ENCODE measurements around the gene SNAPC3.
"Not testable (repeated sequence)": the region's sequence is repeated elsewhere in the genome, so short reads cannot be mapped to it uniquely, and the experiment has no call there.

The SNAPC3 gene

DNA sequence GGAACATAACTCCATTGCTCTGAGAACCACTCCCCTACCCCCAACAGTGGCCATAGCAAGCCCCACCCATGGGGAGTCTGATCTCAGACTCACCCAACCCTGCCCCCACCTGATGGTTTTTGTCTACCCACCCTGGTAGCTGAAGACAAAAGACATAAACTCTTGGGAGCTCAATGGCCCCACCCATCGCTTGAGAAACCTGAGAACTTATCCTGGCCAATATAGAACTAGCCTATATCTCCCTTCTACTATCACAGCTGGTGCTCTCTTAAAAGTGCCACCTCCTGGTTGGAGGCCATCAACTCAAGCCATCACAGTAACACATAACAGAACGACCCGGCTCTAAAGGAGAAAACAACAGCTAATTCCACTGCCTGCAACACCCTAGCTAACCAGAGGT, 47.9 kb upstream of the SNAPC3 start:
- no peak overlapping the region for H2AFZ ChIP-seq (ENCODE audit: low read length)
- no peaks in the 10 kb centered on the region for H3K27me3 ChIP-seq (replicated peaks; ENCODE audit: insufficient read depth, low read length)
- no peak for DNase-seq
- H3K36me3 ChIP-seq (replicated peaks; ENCODE audit: insufficient read depth, low read length), result no peaks in the 10 kb centered on the region
- no peaks in the 10 kb centered on the region for H3K79me2 ChIP-seq (ENCODE audit: low read length)
- H3K9me3 ChIP-seq (replicated peaks; ENCODE audit: insufficient read depth, low read length), result no peaks in the 10 kb centered on the region
- no peaks in the 10 kb centered on the region for H3K9me2 ChIP-seq (replicated peaks; ENCODE audit: insufficient read depth, low read length)
- H3K4me2 ChIP-seq (ENCODE audit: low read depth, low read length), result no peak overlapping the region
- H4K20me1 ChIP-seq (ENCODE audit: insufficient read depth, low read length), result no peaks in the 10 kb centered on the region
- TF ChIP-seq, protein P1, sequence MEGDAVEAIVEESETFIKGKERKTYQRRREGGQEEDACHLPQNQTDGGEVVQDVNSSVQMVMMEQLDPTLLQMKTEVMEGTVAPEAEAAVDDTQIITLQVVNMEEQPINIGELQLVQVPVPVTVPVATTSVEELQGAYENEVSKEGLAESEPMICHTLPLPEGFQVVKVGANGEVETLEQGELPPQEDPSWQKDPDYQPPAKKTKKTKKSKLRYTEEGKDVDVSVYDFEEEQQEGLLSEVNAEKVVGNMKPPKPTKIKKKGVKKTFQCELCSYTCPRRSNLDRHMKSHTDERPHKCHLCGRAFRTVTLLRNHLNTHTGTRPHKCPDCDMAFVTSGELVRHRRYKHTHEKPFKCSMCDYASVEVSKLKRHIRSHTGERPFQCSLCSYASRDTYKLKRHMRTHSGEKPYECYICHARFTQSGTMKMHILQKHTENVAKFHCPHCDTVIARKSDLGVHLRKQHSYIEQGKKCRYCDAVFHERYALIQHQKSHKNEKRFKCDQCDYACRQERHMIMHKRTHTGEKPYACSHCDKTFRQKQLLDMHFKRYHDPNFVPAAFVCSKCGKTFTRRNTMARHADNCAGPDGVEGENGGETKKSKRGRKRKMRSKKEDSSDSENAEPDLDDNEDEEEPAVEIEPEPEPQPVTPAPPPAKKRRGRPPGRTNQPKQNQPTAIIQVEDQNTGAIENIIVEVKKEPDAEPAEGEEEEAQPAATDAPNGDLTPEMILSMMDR (IDR thresholded peaks at IDR 0.05; ENCODE audit: low read length), result no peak
- TF ChIP-seq EZH2phosphoT487 (IDR thresholded peaks at IDR 0.05; ENCODE audit: low read length) (no peak), EZH2 (optimal IDR thresholded peaks at IDR 0.05; ENCODE audit: low read depth, low read length) (no peak)
- H3F3A ChIP-seq (ENCODE audit: insufficient read depth, low read length), result no peaks in the 10 kb centered on the region
- no peak overlapping the region for H3K9ac ChIP-seq (ENCODE audit: low read length)
- no peak overlapping the region for H3K4me3 ChIP-seq (ENCODE audit: low read length)
- no peak overlapping the region for H3K27ac ChIP-seq (ENCODE audit: low read length)
- no peaks in the 10 kb centered on the region for H3K4me1 ChIP-seq (ENCODE audit: low read length)

GRCh38 chr9:15377625-15378540, 44.8 kb upstream of the SNAPC3 start:
- H3K36me3 ChIP-seq (replicated peaks; ENCODE audit: insufficient read depth, low read length), result no peaks in the 10 kb centered on the region
- H3K27me3 ChIP-seq (replicated peaks; ENCODE audit: insufficient read depth, low read length), result no peaks in the 10 kb centered on the region
- H3F3A ChIP-seq (ENCODE audit: insufficient read depth, low read length), result no peaks in the 10 kb centered on the region
- no peaks in the 10 kb centered on the region for H4K20me1 ChIP-seq (ENCODE audit: insufficient read depth, low read length)
- no peak overlapping the region for H3K27ac ChIP-seq (ENCODE audit: low read length)
- no peak for DNase-seq
- H3K9me2 ChIP-seq (replicated peaks; ENCODE audit: insufficient read depth, low read length), result no peaks in the 10 kb centered on the region
- no peak overlapping the region for H2AFZ ChIP-seq (ENCODE audit: low read length)
- H3K9ac ChIP-seq (ENCODE audit: low read length), result no peak overlapping the region
- no peak for TF ChIP-seq EZH2 (optimal IDR thresholded peaks at IDR 0.05; ENCODE audit: low read depth, low read length)
- TF ChIP-seq, protein P1 (IDR thresholded peaks at IDR 0.05; ENCODE audit: low read length), result no peak
- no peak for TF ChIP-seq EZH2phosphoT487 (IDR thresholded peaks at IDR 0.05; ENCODE audit: low read length)
- no peak overlapping the region for H3K4me3 ChIP-seq (ENCODE audit: low read length)
- H3K4me1 ChIP-seq (ENCODE audit: low read length), result no peaks in the 10 kb centered on the region
- H3K4me2 ChIP-seq (ENCODE audit: low read depth, low read length), result no peak overlapping the region
- H3K79me2 ChIP-seq (ENCODE audit: low read length), result no peaks in the 10 kb centered on the region
- no peaks in the 10 kb centered on the region for H3K9me3 ChIP-seq (replicated peaks; ENCODE audit: insufficient read depth, low read length)

- H3K4me3 ChIP-seq (ENCODE audit: low read length); H3K4me2 ChIP-seq (ENCODE audit: low read depth, low read length); H3K9ac ChIP-seq (ENCODE audit: low read length); H4K20me1 ChIP-seq (ENCODE audit: insufficient read depth, low read length); DNase-seq; H3K27me3 ChIP-seq (replicated peaks; ENCODE audit: insufficient read depth, low read length); H3K9me3 ChIP-seq (replicated peaks; ENCODE audit: insufficient read depth, low read length); H3K27ac ChIP-seq (ENCODE audit: low read length); H3K79me2 ChIP-seq (ENCODE audit: low read length); H2AFZ ChIP-seq (ENCODE audit: low read length); H3K36me3 ChIP-seq (replicated peaks; ENCODE audit: insufficient read depth, low read length); H3K9me2 ChIP-seq (replicated peaks; ENCODE audit: insufficient read depth, low read length); H3F3A ChIP-seq (ENCODE audit: insufficient read depth, low read length); H3K4me1 ChIP-seq (ENCODE audit: low read length): not testable (repeated sequence)
Measured at GRCh38 chr9:15379317-15379716, 43.4 kb upstream of the SNAPC3 start.

DNA sequence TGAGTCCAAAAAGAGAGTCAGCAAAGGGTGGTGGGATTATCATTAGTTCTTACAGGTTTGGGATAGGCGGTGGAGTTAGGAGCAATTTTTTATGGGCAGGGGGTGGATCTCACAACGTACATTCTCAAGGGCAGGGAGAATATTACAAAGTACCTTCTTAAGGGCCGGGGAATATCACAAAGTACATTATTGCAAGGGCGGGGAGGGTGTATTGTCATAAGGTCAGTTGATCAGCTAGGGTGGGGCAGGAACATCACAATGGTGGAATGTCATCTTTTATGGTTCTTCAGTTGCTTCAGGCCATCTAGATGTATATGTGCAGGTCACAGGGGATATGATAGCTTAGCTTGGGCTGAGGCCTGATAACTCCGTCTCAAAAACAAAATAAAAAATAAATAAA, 42.8 kb upstream of the SNAPC3 start:
- not testable (repeated sequence) for H3F3A ChIP-seq (ENCODE audit: insufficient read depth, low read length); H3K4me2 ChIP-seq (ENCODE audit: low read depth, low read length); H3K79me2 ChIP-seq (ENCODE audit: low read length); H2AFZ ChIP-seq (ENCODE audit: low read length); H3K9me2 ChIP-seq (replicated peaks; ENCODE audit: insufficient read depth, low read length); H3K4me1 ChIP-seq (ENCODE audit: low read length); H3K9ac ChIP-seq (ENCODE audit: low read length); H3K27ac ChIP-seq (ENCODE audit: low read length); H4K20me1 ChIP-seq (ENCODE audit: insufficient read depth, low read length); DNase-seq; H3K4me3 ChIP-seq (ENCODE audit: low read length); H3K36me3 ChIP-seq (replicated peaks; ENCODE audit: insufficient read depth, low read length); H3K9me3 ChIP-seq (replicated peaks; ENCODE audit: insufficient read depth, low read length); H3K27me3 ChIP-seq (replicated peaks; ENCODE audit: insufficient read depth, low read length)
